Smooth muscle cell (in vitro differentiated cells): Measurements from ENCODE around the gene DTX3L. TPM values are rescaled to one million over a fixed set of nuclear protein-coding genes. Genes with fewer than 3 reads are reported as not detected.

Experiments used
- DNase-seq: peaks from one replicate; lab custom pipeline; 2025; ENCODE audit not compliant: unreplicated experiment; lab: John Stamatoyannopoulos, UW
- H2AFZ ChIP-seq: fragments of 200-600 bp; sonication (generic); 2 replicates; pipeline ENCODE4 v1.6.0; 2016; ENCODE audit warnings: antibody characterized with exemption, low read depth, mild to moderate bottlenecking
- H3F3A ChIP-seq: fragments of 200-600 bp; sonication (generic); 2 replicates; pipeline ENCODE4 v1.6.0; 2017; ENCODE audit warnings: antibody characterized with exemption, low read depth
- H3K27ac ChIP-seq: fragments of 200-600 bp; sonication (generic); 2 replicates; pipeline ENCODE4 v1.5.1; 2016; ENCODE audit warnings: low read depth, mild to moderate bottlenecking
- H3K27me3 ChIP-seq: fragments of 200-600 bp; sonication (generic); 2 replicates; pipeline ENCODE4 v1.6.1; 2016; ENCODE audit warnings: low read depth, mild to moderate bottlenecking
- H3K36me3 ChIP-seq: fragments of 200-600 bp; sonication (generic); 2 replicates; pipeline ENCODE4 v1.5.1; 2016; ENCODE audit warnings: low read depth
- H3K4me1 ChIP-seq: fragments of 200-600 bp; sonication (generic); 2 replicates; pipeline ENCODE4 v1.5.1; 2016; ENCODE audit warnings: low read depth
- H3K4me2 ChIP-seq: fragments of 200-600 bp; sonication (generic); 2 replicates; pipeline ENCODE4 v1.6.0; 2016; ENCODE audit warnings: mild to moderate bottlenecking
- H3K4me3 ChIP-seq: fragments of 200-600 bp; sonication (generic); 2 replicates; pipeline ENCODE4 v1.5.1; 2016; ENCODE audit warnings: mild to moderate bottlenecking
- H3K79me2 ChIP-seq: fragments of 200-600 bp; sonication (generic); 2 replicates; pipeline ENCODE4 v1.6.0; 2016; ENCODE audit warnings: low read depth, mild to moderate bottlenecking
- H3K9ac ChIP-seq: fragments of 200-600 bp; sonication (generic); 2 replicates; pipeline ENCODE4 v1.6.0; 2016; ENCODE audit warnings: low read depth
- H3K9me3 ChIP-seq: fragments of 200-600 bp; sonication (generic); replicated peaks from 2 replicates; pipeline ENCODE4 v1.5.1; 2016; ENCODE audit warnings: low read depth
- H4K20me1 ChIP-seq: fragments of 200-600 bp; sonication (generic); 2 replicates; pipeline ENCODE4 v1.6.0; 2016; ENCODE audit warnings: low read depth
- WGBS: methylation state at CpG from one replicate; pipeline ENCODE4 v1.1.7; 2016; ENCODE audit warnings: low lambda C conversion rate; 5-methylcytosine and 5-hydroxymethylcytosine counted together
- polyA plus RNA-seq: library from polyadenylated mRNA; unstranded; fragments of >200 nt; fragmentation: Nextera tagmentation; extraction: Ambion mirVana; gene quantifications from 2 replicates; pipeline ENCODE4 v1.2.1, GENCODE V29; 2016
- total RNA-seq: library from RNA; depleted of rRNA; stranded (reverse); fragments of >200 nt; gene quantifications from 2 replicates; pipeline ENCODE4 v1.2.3, GENCODE V29; 2014
- TF ChIP-seq, protein P1 (sequence below): fragments of 200-600 bp; sonication (generic); IDR thresholded peaks from 2 replicates; pipeline ENCODE4 v1.5.1; 2017; ENCODE audit warnings: borderline replicate concordance, mild to moderate bottlenecking, antibody characterized with exemption; ENCODE audit not compliant: insufficient read depth, poor library complexity, severe bottlenecking

Gene DTX3L
- total and polyA plus RNA-seq, 2 experiments from 2014 or later = 2.2 to 6.4 TPM

GRCh38 chr3:122572940-122573412 lies 8.8 kb downstream of the DTX3L start:
- Histone ChIP-seq H3K27me3 (peaks cover 20% of the 10 kb centered on the region), H3K9ac (no peak overlapping the region), H4K20me1 (no peaks in the 10 kb centered on the region), H3F3A (no peaks in the 10 kb centered on the region), H3K9me3 (no peaks in the 10 kb centered on the region), H3K79me2 (no peaks in the 10 kb centered on the region), H3K4me1 (no peaks in the 10 kb centered on the region), H3K4me2 (no peak overlapping the region), H3K4me3 (no peak overlapping the region), H3K27ac (no peak overlapping the region), H3K36me3 (no peaks in the 10 kb centered on the region), H2AFZ (no peak overlapping the region)
- 43% methylated on average over 3 of the region's 3 CpGs for WGBS
- TF ChIP-seq, protein P1, sequence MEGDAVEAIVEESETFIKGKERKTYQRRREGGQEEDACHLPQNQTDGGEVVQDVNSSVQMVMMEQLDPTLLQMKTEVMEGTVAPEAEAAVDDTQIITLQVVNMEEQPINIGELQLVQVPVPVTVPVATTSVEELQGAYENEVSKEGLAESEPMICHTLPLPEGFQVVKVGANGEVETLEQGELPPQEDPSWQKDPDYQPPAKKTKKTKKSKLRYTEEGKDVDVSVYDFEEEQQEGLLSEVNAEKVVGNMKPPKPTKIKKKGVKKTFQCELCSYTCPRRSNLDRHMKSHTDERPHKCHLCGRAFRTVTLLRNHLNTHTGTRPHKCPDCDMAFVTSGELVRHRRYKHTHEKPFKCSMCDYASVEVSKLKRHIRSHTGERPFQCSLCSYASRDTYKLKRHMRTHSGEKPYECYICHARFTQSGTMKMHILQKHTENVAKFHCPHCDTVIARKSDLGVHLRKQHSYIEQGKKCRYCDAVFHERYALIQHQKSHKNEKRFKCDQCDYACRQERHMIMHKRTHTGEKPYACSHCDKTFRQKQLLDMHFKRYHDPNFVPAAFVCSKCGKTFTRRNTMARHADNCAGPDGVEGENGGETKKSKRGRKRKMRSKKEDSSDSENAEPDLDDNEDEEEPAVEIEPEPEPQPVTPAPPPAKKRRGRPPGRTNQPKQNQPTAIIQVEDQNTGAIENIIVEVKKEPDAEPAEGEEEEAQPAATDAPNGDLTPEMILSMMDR = no peak
- no peak for DNase-seq

DNA sequence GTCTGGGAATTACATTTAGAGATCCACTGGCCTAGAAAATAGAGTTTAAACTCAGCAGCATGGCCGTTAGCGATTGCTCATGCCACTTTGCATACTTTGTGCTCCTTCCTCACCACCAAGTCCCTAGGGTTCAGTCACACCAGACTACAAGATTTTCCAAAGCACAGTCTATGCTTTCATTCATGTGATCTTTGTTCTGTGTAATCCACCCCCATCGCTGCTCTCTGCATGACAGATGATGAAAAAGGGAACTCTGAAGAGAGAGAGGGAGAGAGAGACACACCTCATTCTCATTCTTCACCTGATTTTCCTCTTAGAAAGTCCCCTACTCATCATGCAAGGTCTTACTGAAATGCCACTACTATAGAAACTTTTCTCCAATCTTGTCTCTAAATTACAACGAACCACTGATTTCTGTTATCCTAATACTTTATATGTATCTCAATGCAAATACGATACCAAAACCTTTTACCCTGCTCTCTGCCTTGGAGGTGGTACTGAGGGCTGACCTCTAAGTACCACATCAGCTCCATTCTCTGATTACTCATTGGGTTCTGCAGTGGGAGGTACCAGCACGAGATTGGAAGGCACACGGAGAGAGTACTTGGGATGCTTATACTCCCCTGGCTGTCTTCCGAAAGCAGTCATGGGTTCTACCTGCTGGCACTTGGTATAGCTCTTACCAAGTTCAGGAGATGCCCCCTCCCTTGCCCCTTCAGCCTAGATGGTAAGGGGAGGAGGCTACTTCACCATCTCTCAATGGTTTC lies 12.2 kb downstream of the DTX3L start:
- no peaks in the 10 kb centered on the region for H3K79me2 ChIP-seq
- H3K4me2 ChIP-seq = no peak overlapping the region
- H3K27me3 ChIP-seq = peaks cover 31% of the 10 kb centered on the region
- H3K4me1 ChIP-seq = no peaks in the 10 kb centered on the region
- H3K9ac ChIP-seq = no peak overlapping the region
- peaks cover under 1% of the 10 kb centered on the region for H3K36me3 ChIP-seq
- no peaks in the 10 kb centered on the region for H3F3A ChIP-seq
- no peak overlapping the region for H3K27ac ChIP-seq
- TF ChIP-seq, protein P1 = no peak
- 77% methylated on average over 8 of the region's 8 CpGs for WGBS
- no peak overlapping the region for H2AFZ ChIP-seq
- H3K4me3 ChIP-seq = no peak overlapping the region
- H4K20me1 ChIP-seq = no peaks in the 10 kb centered on the region
- peaks cover 2% of the 10 kb centered on the region for H3K9me3 ChIP-seq
- no peak for DNase-seq

GRCh38 chr3:122577409-122578031 lies 13.4 kb downstream of the DTX3L start, which contains the start of gene PARP15:
TSS of gene PARP15 (plus strand) at chr3:122577650. CDS start at chr3:122577668, 18 bp downstream.
- peak within 1 kb of the TSS; percentile 86 for H2AFZ ChIP-seq
- WGBS = 20% methylated on average over 32 of the region's 40 CpGs
- TF ChIP-seq, protein P1 = no peak
- peak within 1 kb of the TSS; percentile 90 for H3K4me2 ChIP-seq
- no peaks in the 10 kb centered on the region for H3F3A ChIP-seq
- peaks cover 10% of the 10 kb centered on the region for H3K9me3 ChIP-seq
- H3K9ac ChIP-seq = no peak within 1 kb of the TSS
- H3K4me1 ChIP-seq = no peaks in the 10 kb centered on the region
- no peak within 1 kb of the TSS for H3K27ac ChIP-seq
- H3K27me3 ChIP-seq = peaks cover 31% of the 10 kb centered on the region
- peaks cover 5% of the 10 kb centered on the region for H3K36me3 ChIP-seq
- H4K20me1 ChIP-seq = no peaks in the 10 kb centered on the region
- no peak for DNase-seq
- H3K4me3 ChIP-seq = peak within 1 kb of the TSS; percentile 49
- no peaks in the 10 kb centered on the region for H3K79me2 ChIP-seq
